IMR-90 (cell line): ENCODE measurements around the gene NKX6-2. TPM values are rescaled to one million over a fixed set of nuclear protein-coding genes. Genes with fewer than 3 reads are reported as not detected.

Experiments
- ATAC-seq: fragments of 200-7000 bp; cut with Tn5 transposase; 2 replicates; pipeline ENCODE4 v1.9.1; 2020; ENCODE audit warnings: low read depth, mild to moderate bottlenecking, moderate library complexity
- BruUV-seq: library from RNA; stranded (reverse); fragments of 400-500 nt; replicated peaks from 2 replicates; lab custom pipeline; 2021; lab: Mats Ljungman, UMichigan
- CTCF ChIA-PET: fragments of 300-600 bp; formaldehyde crosslinking; extraction: SDS; loops from one replicate; lab custom pipeline; 2021; ENCODE audit warnings: antibody characterized with exemption; lab: Yijun Ruan, JAX
- POLR2A ChIA-PET: fragments of 300-600 bp; sonication (Branson Sonifier 250); formaldehyde crosslinking; loops from one replicate; lab custom pipeline; 2022; ENCODE audit warnings: antibody characterized with exemption; ENCODE audit not compliant: unreplicated experiment; lab: Charles Lee
- DNase-seq: peaks from one replicate; pipeline ENCODE4 v3.0.0; 2013
- H2AFZ ChIP-seq: replicated peaks from 2 replicates; pipeline ENCODE3; 2013; ENCODE audit warnings: low read length, mild to moderate bottlenecking; ENCODE audit not compliant: poor library complexity
- H2AK5ac ChIP-seq: 2 replicates; pipeline ENCODE4 v1.6.1; 2013; ENCODE audit warnings: low read depth, low read length, inconsistent platforms
- H2AK9ac ChIP-seq: replicated peaks from 2 replicates; pipeline ENCODE3; 2013; ENCODE audit warnings: mild to moderate bottlenecking, low read depth, low read length, moderate library complexity; ENCODE audit not compliant: poor library complexity
- H2BK120ac ChIP-seq: 2 replicates; pipeline ENCODE4 v1.6.1; 2013; ENCODE audit warnings: low read depth, low read length, inconsistent platforms
- H2BK15ac ChIP-seq: 3 replicates; pipeline ENCODE4 v1.6.1; 2013; ENCODE audit warnings: low read depth, low read length, inconsistent platforms
- H2BK20ac ChIP-seq: 2 replicates; pipeline ENCODE4 v1.6.1; 2013; ENCODE audit warnings: low read depth, mild to moderate bottlenecking, inconsistent platforms, low read length, moderate library complexity
- H2BK5ac ChIP-seq: 2 replicates; pipeline ENCODE4 v1.6.1; 2013; ENCODE audit warnings: mild to moderate bottlenecking, low read depth, low read length, inconsistent platforms; ENCODE audit not compliant: poor library complexity, severe bottlenecking
- H3K14ac ChIP-seq: replicated peaks from 2 replicates; pipeline ENCODE4 v1.6.1; 2013; ENCODE audit warnings: low read depth, low read length, inconsistent platforms
- H3K18ac ChIP-seq: 2 replicates; pipeline ENCODE4 v1.6.1; 2013; ENCODE audit warnings: low read depth, low read length, control low read depth
- H3K23ac ChIP-seq: 2 replicates; pipeline ENCODE4 v1.6.1; 2013; ENCODE audit warnings: low read depth, low read length, inconsistent platforms
- H3K27ac ChIP-seq: 2 replicates; pipeline ENCODE4 v1.5.1; 2013; ENCODE audit warnings: mild to moderate bottlenecking, control low read depth, low read length; ENCODE audit not compliant: insufficient read depth
- H3K27me3 ChIP-seq: 2 replicates; pipeline ENCODE4 v1.6.1; 2013; ENCODE audit warnings: low read length; ENCODE audit not compliant: control insufficient read depth, insufficient read depth
- H3K36me3 ChIP-seq: 2 replicates; pipeline ENCODE4 v1.6.1; 2013; ENCODE audit warnings: low read length, mixed read lengths; ENCODE audit not compliant: control insufficient read depth, insufficient read depth
- H3K4ac ChIP-seq: 2 replicates; pipeline ENCODE4 v1.6.1; 2013; ENCODE audit warnings: low read depth, low read length, inconsistent platforms
- H3K4me1 ChIP-seq: 2 replicates; pipeline ENCODE4 v1.6.1; 2013; ENCODE audit warnings: low read length, mixed read lengths; ENCODE audit not compliant: control insufficient read depth, insufficient read depth
- H3K4me2 ChIP-seq: 2 replicates; pipeline ENCODE4 v1.6.1; 2013; ENCODE audit warnings: low read depth, mild to moderate bottlenecking, control low read depth, low read length, moderate library complexity
- H3K4me3 ChIP-seq: 2 replicates; pipeline ENCODE4 v1.5.1; 2013; ENCODE audit warnings: low read depth, mild to moderate bottlenecking, control low read depth, low read length, moderate library complexity; ENCODE audit not compliant: insufficient read depth
- H3K56ac ChIP-seq: 2 replicates; pipeline ENCODE4 v1.6.1; 2013; ENCODE audit warnings: low read length, inconsistent platforms; ENCODE audit not compliant: insufficient read depth; ENCODE audit errors: extremely low read depth
- H3K79me1 ChIP-seq, 2 experiments: 2 replicates each; pipeline ENCODE4 v1.6.1; 2013; ENCODE audit warnings: low read length in 2 of 2, inconsistent platforms in 1 of 2, low read depth in 1 of 2
- H3K9ac ChIP-seq: 2 replicates; pipeline ENCODE4 v1.6.1; 2013; ENCODE audit warnings: low read depth, low read length, control low read depth
- H3K9me1 ChIP-seq: 2 replicates; pipeline ENCODE4 v1.6.1; 2013; ENCODE audit warnings: low read length, inconsistent platforms; ENCODE audit not compliant: insufficient read depth
- H3K9me3 ChIP-seq: 2 replicates; pipeline ENCODE4 v1.6.1; 2013; ENCODE audit warnings: low read length; ENCODE audit not compliant: control insufficient read depth, insufficient read depth
- H4K20me1 ChIP-seq: 2 replicates; pipeline ENCODE4 v1.6.1; 2013; ENCODE audit warnings: low read length, inconsistent platforms; ENCODE audit not compliant: insufficient read depth
- H4K5ac ChIP-seq: 2 replicates; pipeline ENCODE4 v1.6.1; 2013; ENCODE audit warnings: mild to moderate bottlenecking, low read depth, low read length, control low read depth
- H4K8ac ChIP-seq, 2 experiments: 2 replicates each; pipeline ENCODE4 v1.6.1; 2013; ENCODE audit warnings: low read depth in 2 of 2, low read length in 2 of 2, control low read depth in 1 of 2, inconsistent platforms in 1 of 2
- H4K91ac ChIP-seq: 2 replicates; pipeline ENCODE4 v1.6.1; 2013; ENCODE audit warnings: low read depth, low read length, inconsistent platforms; ENCODE audit not compliant: insufficient read depth
- BHLHE40 ChIP-seq: fragments of 150-350 bp; IDR thresholded peaks from 2 replicates; pipeline ENCODE4 v1.6.1; 2016; ENCODE audit warnings: mild to moderate bottlenecking, low read depth, low read length
- CEBPB ChIP-seq: IDR thresholded peaks from 2 replicates; pipeline ENCODE4 v1.6.1; 2012; ENCODE audit warnings: low read depth, low read length, improper control_type of control experiment
- CHD1 ChIP-seq: IDR thresholded peaks from 2 replicates; pipeline ENCODE4 v1.6.1; 2012; ENCODE audit warnings: low read depth, low read length, improper control_type of control experiment
- CTCF ChIP-seq: conservative IDR thresholded peaks from 2 replicates; pipeline ENCODE4 v1.5.1; 2012; ENCODE audit warnings: mild to moderate bottlenecking, low read depth, low read length, improper control_type of control experiment
- ELK1 ChIP-seq: fragments of 150-350 bp; IDR thresholded peaks from 2 replicates; pipeline ENCODE4 v1.6.1; 2016; ENCODE audit warnings: low read depth, mild to moderate bottlenecking, low read length, moderate library complexity, borderline replicate concordance
- FOS ChIP-seq: fragments of 150-350 bp; IDR thresholded peaks from 2 replicates; pipeline ENCODE4 v1.6.1; 2016; ENCODE audit warnings: low read depth, low read length
- MAFK ChIP-seq: IDR thresholded peaks from 2 replicates; pipeline ENCODE4 v1.6.1; 2012; ENCODE audit warnings: low read depth, low read length, improper control_type of control experiment
- MAZ ChIP-seq: IDR thresholded peaks from 2 replicates; pipeline ENCODE4 v1.6.1; 2012; ENCODE audit warnings: low read depth, mild to moderate bottlenecking, low read length, improper control_type of control experiment, moderate library complexity, borderline replicate concordance
- MXI1 ChIP-seq: IDR thresholded peaks from 2 replicates; pipeline ENCODE4 v1.6.1; 2012; ENCODE audit warnings: low read depth, mild to moderate bottlenecking, low read length, moderate library complexity, borderline replicate concordance
- NFE2L2 ChIP-seq: fragments of 150-350 bp; IDR thresholded peaks from 2 replicates; pipeline ENCODE4 v1.6.1; 2016; ENCODE audit warnings: low read depth, mild to moderate bottlenecking, low read length
- POLR2A ChIP-seq: IDR thresholded peaks from 2 replicates; pipeline ENCODE4 v1.6.1; 2012; ENCODE audit warnings: mild to moderate bottlenecking, low read depth, low read length
- RAD21 ChIP-seq: IDR thresholded peaks from 2 replicates; pipeline ENCODE4 v1.6.1; 2012; ENCODE audit warnings: low read length, improper control_type of control experiment
- RCOR1 ChIP-seq: IDR thresholded peaks from 2 replicates; pipeline ENCODE4 v1.6.1; 2012; ENCODE audit warnings: mild to moderate bottlenecking, low read length, improper control_type of control experiment; ENCODE audit not compliant: insufficient replicate concordance
- SMC3 ChIP-seq: fragments of 150-350 bp; IDR thresholded peaks from 2 replicates; pipeline ENCODE4 v1.6.1; 2016; ENCODE audit warnings: low read depth, mild to moderate bottlenecking, antibody characterized with exemption, low read length, moderate library complexity
- USF2 ChIP-seq: fragments of 150-350 bp; IDR thresholded peaks from 2 replicates; pipeline ENCODE4 v1.6.1; 2017; ENCODE audit warnings: mild to moderate bottlenecking, antibody characterized with exemption, low read length, low read depth
- WGBS, 2 experiments: methylation state at CpG; one replicate each; pipeline versions ENCODE4 v1.1.5 to v1.1.7; 2013; ENCODE audit warnings: missing lambda C conversion rate in 2 of 2; ENCODE audit not compliant: insufficient read length in 1 of 2; ENCODE audit errors: extremely low coverage in 2 of 2; 5-methylcytosine and 5-hydroxymethylcytosine counted together
- dilution Hi-C: fragments of 300-500 bp; cut with HindIII; formaldehyde crosslinking; loops from one replicate; pipeline ENCODE4 v1.14.3; 2018; ENCODE audit warnings: low sequenced_read_pairs; ENCODE audit not compliant: unreplicated experiment
- in situ Hi-C: fragments of 300-500 bp; cut with MboI; formaldehyde crosslinking; loops from 3 replicates; pipeline ENCODE4 v1.14.3; 2019; ENCODE audit warnings: low sequenced_read_pairs, inconsistent platforms, mixed read lengths
- intact Hi-C: fragments of 100-400 bp; cut with micrococcal nuclease; formaldehyde crosslinking; loops from 2 replicates; pipeline ENCODE4 v1.10.0; 2022
- polyA plus RNA-seq, 3 experiments: library from polyadenylated mRNA; depleted of rRNA; stranded (reverse); fragments of >200 nt; gene quantifications; 2 replicates each; pipeline ENCODE4 v1.2.3, GENCODE V29; 2012; ENCODE audit warnings: low replicate concordance in 1 of 3
- total RNA-seq: library from RNA; depleted of rRNA; stranded (reverse); fragments of >200 nt; gene quantifications from 2 replicates; pipeline ENCODE4 v1.2.3, GENCODE V29; 2012

NKX6-2 gene
- total and polyA plus RNA-seq, 2 of the 4 experiments (the other 2 are of a cell fraction) = not detected

- Histone ChIP-seq H3K4me2 (no peak overlapping the region), H3K36me3 (peaks cover 8% of the 10 kb centered on the region), H3K9me1 (peaks cover 3% of the 10 kb centered on the region), H2AK5ac (no peak overlapping the region), H3K14ac (no peak overlapping the region), H2BK15ac (no peak overlapping the region), H2BK5ac (no peak overlapping the region), H3K23ac (no peak overlapping the region), H4K5ac (no peak overlapping the region), H3K79me1 (no peaks in the 10 kb centered on the region), H2AFZ (no peak overlapping the region), H3K4ac (no peak overlapping the region), H3K27me3 (no peaks in the 10 kb centered on the region), H3K4me3 (no peak overlapping the region), H4K91ac (no peak overlapping the region), H2AK9ac (no peak overlapping the region), H3K56ac (no peak overlapping the region), H4K8ac (no peak overlapping the region), H4K20me1 (no peaks in the 10 kb centered on the region), H2BK120ac (no peak overlapping the region), H2BK20ac (no peak overlapping the region), H3K9me3 (no peaks in the 10 kb centered on the region), H3K18ac (no peak overlapping the region), H3K27ac (no peak overlapping the region), H3K9ac (no peak overlapping the region), H3K4me1 (no peaks in the 10 kb centered on the region)
- CTCF ChIA-PET = no interaction called here
- in situ Hi-C loops (no loop called here), intact Hi-C loops (no loop called here), dilution Hi-C loops (no loop called here)
- POLR2A ChIA-PET = no interaction called here
- DNase-seq = no peak
- ATAC-seq = no peak
- no TSS peak for BruUV-seq
- 98% methylated on average over 28 of the region's 41 CpGs; no CpG with 5 or more reads in 1 of the 2 experiments for WGBS, 2 experiments
- TF ChIP-seq BHLHE40 = no peak
- no peak for TF ChIP-seq CEBPB
- TF ChIP-seq POLR2A = no peak
- TF ChIP-seq RCOR1 = no peak
- no peak for TF ChIP-seq USF2
- TF ChIP-seq RAD21 = no peak
- no peak for TF ChIP-seq NFE2L2
- no peak for TF ChIP-seq CTCF
- TF ChIP-seq MAFK = no peak
- no peak for TF ChIP-seq FOS
- no peak for TF ChIP-seq SMC3
- TF ChIP-seq ELK1 = no peak
- no peak for TF ChIP-seq MAZ
- TF ChIP-seq CHD1 = no peak
- TF ChIP-seq MXI1 = no peak
These were observed 17.4 kb downstream of the NKX6-2 start for GRCh38 chr10:132768346-132769248.
